Endothelial cell of umbilical vein (primary cell): ENCODE measurements around the gene SKOR2.

Source experiments
- CTCF ChIP-seq, 2 donors: IDR thresholded peaks; 1 replicate in 1 of 2; 2 replicates in 1 of 2; pipeline ENCODE4 v1.5.1; 2011; ENCODE audit warnings: low read length in 2 of 2, mild to moderate bottlenecking in 2 of 2, moderate library complexity in 2 of 2, control low read depth in 1 of 2, inconsistent platforms in 1 of 2, low read depth in 1 of 2; ENCODE audit not compliant: insufficient read depth in 1 of 2; ENCODE audit errors: extremely low read depth in 1 of 2
- EZH2 ChIP-seq: IDR thresholded peaks from 2 replicates; pipeline ENCODE4 v1.6.1; 2012; ENCODE audit warnings: borderline replicate concordance, low read depth, mild to moderate bottlenecking, moderate library complexity, low read length, inconsistent platforms; ENCODE audit not compliant: severe bottlenecking
- JUN ChIP-seq: IDR thresholded peaks from 2 replicates; pipeline ENCODE4 v1.6.1; 2011; ENCODE audit warnings: borderline replicate concordance, low read depth; ENCODE audit not compliant: insufficient read length, insufficient read depth
- POLR2A ChIP-seq: IDR thresholded peaks from 2 replicates; pipeline ENCODE4 v1.6.1; 2012; ENCODE audit warnings: low read depth, mild to moderate bottlenecking, control low read depth, low read length

- TF ChIP-seq POLR2A (no peak), CTCF (IDR thresholded peaks at IDR 0.05; ENCODE audit: extremely low read depth in 1 of 2, insufficient read depth in 1 of 2, low read depth in 1 of 2, low read length in 2 of 2) (peak; percentile 73 to 78), JUN (no peak), EZH2 (no peak)
These were observed 46.4 kb downstream of the SKOR2 start for GRCh38 chr18:47204908-47205522.
